ENCODE results near the gene SAMD14.
A peak's percentile ranks its signal among the peaks of the same experiment; 100 is the strongest.

The SAMD14 gene

DNA sequence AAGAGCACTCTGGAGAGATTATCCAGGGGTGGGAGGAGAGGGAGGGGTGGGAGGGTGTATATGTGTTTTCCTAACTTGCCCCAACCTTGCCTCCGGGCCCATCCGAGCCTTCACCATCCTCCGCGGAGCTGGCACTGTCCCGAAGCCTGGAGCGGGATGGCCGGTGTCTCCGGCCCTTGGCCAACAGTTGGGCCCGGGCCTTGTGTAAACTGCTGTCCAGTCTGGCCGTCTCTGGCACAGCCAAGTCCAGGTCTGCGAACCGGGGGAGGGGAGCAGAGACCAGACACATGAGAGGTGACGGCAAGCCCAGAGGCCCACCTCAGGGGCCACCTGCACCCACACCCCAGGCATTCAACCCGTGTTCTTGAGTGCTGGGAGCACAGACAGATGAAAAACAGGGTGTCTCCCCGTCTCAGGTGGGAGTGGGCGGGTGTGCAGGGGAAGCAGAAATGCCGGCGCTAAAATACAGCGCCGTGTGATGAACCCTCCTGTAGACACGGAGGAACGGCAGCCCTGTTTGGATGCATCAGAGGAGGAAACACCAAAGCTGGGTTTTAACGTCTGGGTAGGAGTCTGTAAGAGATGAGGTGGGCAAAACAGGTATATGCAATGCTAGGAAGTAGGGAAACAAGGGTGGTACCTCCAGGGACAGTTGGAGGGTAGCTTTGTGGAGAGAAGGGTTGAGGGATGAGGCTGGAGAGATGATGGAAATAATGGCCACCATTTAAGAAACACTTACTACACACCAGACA, 11.7 kb downstream of the SAMD14 start:
- H3K4me3 ChIP-seq (ENCODE audit: low read depth, low read length): no peak overlapping the region
- DNase-seq (ENCODE audit: low read depth): no peak

DNA sequence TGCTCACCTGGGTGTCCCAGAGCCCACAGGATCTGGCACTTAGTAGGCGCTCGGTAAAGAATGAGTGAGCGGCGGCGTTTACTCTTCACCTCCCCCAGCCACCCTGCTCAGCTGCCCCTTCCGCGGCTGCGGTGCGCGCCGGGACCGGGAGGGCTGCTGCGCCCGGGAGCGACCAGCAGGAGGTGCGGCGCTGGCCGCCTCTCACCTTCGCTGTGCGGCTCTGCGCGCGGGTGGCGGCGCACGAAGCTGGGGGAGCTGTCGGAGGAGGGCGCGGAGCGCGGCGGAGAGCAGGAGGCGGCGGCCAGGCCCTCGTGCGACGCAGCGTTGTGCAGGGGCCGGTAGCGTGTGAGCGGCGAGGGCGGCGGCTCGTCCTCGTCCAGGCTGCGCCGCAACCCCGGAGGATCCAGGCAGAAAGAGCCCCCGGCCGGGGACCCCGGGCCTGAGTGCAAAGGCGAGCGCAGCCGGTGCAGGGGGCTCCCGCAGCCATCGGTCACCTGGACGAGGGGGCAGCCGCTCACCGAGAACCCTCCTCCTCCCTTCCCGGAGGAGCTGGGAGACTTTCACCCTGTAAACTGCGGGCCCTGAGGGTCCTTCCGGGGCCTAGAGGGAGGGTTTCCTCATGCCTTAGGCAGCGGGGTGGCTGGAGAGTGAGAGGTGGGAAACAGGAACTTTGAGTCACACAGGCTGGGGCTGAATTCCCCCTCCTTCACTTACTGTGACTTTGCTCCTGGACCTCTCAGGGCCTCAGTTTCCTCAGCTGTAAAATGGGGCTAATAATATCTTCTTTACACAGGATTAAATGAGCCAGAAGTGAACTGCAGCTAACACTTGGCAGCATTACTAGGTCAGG, 12.5 kb downstream of the SAMD14 start:
- H3K4me3 ChIP-seq (ENCODE audit: low read depth, low read length): peak overlapping the region; percentile 23
- DNase-seq (ENCODE audit: low read depth): no peak

DNA sequence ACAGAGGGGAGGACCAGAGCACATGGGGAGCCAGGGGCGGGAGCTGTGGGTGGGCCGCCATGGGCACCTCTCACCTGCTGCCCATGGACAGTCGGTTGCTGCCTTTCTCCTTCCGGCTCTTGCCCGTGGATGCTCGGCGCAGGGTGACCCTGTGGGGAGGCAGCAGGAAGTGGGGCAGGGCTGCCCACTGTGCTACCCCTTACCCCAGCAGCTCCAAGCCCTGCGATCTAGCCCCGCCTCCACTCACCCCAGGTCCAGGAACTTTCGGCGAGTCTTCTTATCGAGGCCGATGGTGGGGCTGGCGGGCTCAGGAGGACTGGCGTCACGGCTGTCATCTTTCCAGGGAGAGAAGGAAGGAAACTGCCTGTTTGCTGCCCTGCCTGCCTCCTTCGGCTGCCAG, 14.2 kb downstream of the SAMD14 start:
- DNase-seq (ENCODE audit: low read depth): no peak
- H3K4me3 ChIP-seq (ENCODE audit: low read depth, low read length): no peak overlapping the region

DNA sequence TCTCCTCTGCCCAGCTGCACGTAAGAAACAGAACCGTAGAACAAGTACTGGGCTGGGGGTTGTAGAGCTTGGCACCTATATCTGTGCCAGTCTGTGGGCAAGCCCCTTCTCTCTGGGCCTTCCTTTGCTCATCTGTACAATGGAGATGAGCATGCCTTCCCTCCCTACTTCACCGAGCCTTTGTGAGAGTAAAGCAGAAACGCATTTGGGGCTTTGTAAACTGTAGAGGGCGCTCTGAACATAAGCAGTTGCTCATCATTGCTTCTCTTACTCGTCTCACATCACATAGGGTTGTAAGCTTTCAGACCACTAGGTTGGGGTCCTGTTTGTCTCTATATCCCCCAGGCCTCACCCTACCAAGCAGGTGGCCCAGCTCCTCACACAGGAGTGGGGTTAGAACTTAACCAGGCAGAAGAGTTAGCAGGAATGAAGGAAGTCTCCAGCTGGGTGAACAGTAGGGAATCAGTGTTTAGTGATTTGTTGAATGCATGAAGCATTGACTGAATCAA, 15.1 kb downstream of the SAMD14 start:
- H3K4me3 ChIP-seq (ENCODE audit: low read depth, low read length): no peak overlapping the region
- no peak for DNase-seq (ENCODE audit: low read depth)

DNA sequence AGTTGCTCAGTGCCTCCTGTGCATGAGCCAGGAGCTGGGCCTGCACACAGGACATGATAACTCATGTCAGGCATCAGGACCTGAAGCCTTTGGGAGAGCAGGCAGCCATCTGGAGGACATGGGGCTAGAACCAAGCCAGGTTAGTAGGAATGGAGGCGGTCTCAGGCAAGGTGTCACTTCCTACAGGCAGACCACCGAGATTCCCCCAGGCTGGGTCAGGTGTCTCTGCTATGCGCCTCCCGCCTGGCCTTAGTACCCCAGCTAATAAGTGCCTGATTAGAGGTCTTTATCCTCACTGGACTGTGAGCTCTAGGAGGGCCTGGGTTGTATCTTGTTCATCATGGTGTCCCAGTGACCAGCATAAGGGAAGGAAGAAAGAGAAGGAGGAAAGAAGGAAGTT, 15.6 kb downstream of the SAMD14 start:
- no peak overlapping the region for H3K4me3 ChIP-seq (ENCODE audit: low read depth, low read length)
- DNase-seq (ENCODE audit: low read depth): no peak

DNA sequence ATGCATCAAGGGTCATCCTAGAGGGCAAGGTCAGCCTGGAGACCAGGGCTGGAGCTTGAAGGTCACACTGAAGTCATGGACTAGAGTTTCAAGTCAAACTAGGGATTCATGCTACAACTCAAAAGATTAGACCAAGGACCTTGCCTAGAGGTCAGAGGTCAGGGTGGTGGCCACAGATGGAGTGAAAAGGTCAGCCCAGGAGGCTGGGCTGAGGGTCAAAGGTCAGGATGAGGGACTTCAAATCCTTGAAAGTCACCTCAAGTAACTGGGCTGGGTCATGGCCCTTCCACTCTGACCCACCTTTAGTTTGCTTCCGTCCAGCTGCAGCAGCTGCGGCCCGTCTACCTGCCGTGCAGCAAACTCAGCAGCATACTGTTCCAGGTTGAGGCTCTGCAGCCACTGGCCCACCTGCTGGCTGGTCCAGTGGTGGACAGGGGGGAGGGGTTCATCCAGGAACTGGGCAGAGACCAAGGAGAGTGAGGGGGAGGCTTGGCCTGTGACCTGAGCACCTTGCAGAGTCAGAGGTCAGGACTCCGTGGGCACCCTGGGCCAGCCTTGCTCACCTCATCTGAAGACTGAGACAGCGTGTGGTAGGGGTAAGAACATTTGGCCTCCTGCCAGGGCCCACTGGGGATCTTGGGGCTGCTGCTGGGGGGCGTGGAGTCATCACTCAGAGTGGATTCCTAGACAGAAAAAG, 16.2 kb downstream of the SAMD14 start:
- DNase-seq (ENCODE audit: low read depth): no peak
- no peak overlapping the region for H3K4me3 ChIP-seq (ENCODE audit: low read depth, low read length)

DNA sequence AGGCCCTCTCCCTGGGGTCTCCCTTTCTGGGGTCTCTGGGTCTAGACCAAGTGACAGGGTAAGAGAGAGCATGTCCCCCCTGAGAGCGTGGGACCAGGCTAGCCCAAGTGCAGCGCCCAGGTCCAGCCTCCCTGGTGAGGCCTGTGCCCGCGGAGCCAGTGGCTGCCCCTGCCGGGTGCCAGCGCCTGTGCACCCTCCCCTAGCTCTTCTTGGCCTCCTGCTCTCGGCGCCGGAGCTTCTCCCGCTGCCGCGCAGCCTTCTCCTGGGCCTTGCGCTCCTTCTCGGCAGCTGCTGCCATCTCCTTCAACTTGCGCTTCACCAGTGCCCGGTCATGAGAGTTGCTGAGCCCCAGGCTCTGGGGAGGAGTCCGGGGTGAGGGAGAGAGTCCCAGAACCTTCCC, 17.3 kb downstream of the SAMD14 start:
- no peak overlapping the region for H3K4me3 ChIP-seq (ENCODE audit: low read depth, low read length)

DNA sequence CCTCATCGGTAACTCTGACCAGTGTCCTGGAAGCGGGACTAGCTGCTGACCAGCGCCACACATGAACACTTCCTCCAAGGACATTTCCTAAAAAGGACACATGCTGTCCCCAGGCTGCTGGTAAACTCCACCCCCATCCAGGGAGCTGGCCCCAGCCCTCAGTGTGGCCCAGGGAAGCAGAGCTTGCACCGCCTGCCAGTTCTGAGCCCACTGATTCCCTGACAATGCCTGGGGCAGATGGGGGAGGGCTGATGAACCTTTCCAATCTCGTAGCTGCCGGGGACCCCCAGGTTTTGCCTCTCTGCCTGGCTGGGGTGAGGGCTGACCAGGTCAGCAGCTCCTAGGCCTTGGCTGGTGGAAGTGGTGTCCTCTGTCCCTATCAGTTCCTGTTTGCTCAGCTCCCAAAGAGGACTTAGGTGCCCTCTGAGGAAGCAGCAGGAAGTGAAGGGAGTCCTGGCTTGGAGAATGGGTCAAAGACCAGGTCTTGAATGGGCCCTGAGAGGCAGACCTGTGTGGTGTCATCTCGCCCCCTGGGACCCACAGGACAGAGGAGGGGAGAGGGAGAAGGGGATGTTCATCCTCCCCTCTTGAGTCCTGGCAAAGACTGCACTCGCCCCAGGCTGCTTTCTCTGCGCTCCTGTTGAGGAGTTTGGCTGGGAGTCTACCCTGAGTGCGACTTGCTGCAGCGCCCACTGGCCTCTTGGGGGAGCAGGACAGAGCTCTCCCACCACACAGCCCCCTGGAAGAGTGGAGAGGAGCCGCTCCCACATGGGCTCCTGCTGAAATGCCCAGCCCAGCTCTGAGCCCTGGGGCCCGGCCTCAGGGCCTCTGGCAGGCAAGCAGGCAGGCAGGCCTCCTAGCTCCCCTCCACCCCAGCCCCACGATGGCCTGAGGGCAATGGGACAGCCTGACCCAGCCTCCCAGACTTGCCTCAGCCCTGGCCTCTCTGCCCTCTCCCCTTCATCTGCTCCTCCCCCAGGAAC, 18.0 kb downstream of the SAMD14 start:
- no peak for DNase-seq (ENCODE audit: low read depth)
- H3K4me3 ChIP-seq (ENCODE audit: low read depth, low read length): no peak overlapping the region

More for the DNA sequence above, 17.3 kb downstream of the SAMD14 start:
- DNase-seq (ENCODE audit: low read depth): no peak

DNA sequence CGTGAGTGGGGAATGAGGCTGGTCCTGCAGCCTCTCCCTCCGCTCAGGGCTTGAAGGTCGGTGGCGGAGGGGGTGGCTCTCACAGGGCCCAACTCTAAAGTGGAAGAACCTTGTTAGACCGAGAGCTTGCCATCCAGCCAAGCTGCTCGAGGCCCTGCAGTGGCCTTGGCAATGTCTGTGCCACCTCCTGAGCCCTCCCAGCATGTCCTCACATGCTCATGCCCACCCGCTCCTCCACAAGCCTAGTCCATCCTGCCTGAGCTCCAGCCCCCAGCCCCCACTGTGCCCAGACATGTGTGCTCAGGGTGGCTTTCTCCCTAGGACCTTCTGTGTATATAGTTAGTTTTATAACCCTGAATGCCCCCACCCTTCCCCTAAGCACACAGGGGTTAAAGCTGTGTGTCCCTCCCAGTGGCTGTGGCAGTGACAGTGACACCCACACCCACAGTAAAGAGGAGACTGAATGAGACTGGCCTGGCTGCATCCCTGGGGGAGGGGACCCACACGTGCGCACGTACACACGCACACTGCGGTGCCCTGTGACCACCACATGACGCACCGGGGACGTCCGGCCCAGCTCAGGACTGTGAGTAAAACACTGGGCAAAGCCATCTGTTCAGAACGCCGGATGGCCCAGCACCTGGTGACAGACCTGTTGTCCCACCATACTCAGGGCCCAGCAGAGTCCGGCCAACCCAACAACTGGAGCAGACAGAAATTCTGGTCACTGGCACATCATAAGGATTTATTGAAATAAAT, 19.2 kb downstream of the SAMD14 start:
- no peak for DNase-seq (ENCODE audit: low read depth)
- no peak overlapping the region for H3K4me3 ChIP-seq (ENCODE audit: low read depth, low read length)

DNA sequence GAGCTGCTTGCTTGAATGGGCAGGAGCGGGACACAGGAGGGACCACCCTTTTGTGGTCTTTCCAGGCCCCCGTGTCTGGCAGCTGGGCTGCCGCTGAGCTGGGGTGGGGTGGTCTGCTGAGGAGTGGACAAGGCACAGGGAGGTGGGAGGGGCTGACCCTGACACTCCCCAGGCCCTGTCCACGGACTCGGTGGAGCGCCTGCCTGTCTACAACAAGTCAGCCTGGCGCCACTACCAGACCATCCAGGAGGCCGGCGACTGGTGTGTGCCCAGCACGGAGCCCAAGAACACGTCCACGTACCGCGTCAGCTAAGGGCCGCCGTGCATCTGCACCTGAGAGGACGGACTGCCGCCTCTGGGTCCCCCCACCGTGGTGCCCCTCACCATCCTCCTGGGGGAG, 20.2 kb downstream of the SAMD14 start:
- DNase-seq (ENCODE audit: low read depth): no peak
- no peak overlapping the region for H3K4me3 ChIP-seq (ENCODE audit: low read depth, low read length)

DNA sequence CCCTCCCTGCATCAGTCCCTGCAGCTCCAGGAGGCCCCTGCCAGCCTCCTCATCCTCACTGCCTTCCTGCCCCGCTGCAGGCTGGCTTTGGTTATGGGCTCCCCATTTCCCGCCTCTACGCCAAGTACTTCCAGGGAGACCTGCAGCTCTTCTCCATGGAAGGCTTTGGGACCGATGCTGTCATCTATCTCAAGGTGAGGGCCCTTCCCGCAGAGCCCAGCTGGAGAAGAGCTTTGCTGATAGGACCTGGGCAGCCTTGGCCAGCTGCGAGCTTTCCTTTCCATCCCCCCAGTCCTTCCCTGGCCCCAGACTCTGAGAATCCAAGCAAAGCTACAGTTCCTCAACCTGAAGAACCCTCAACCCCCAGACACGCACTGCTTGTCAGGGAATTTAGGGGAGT, 20.8 kb downstream of the SAMD14 start:
- DNase-seq (ENCODE audit: low read depth): no peak
- no peak overlapping the region for H3K4me3 ChIP-seq (ENCODE audit: low read depth, low read length)

DNA sequence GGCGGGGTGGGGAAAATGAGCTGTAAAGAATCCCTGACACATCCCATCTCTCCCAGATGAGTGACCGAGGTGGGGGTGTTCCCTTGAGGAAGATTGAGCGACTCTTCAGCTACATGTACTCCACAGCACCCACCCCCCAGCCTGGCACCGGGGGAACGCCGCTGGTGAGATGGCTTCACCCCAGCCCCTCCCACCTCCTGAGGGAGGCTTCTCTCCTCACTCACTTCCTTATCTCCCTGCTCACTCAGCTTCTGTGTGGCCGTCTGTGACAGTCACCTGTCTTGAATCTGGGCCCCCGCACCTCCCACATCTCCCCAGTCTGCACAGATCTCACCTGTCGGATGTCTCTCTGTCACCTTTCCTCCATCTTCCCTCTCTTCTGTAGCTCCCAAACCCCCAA, 21.4 kb downstream of the SAMD14 start:
- DNase-seq (ENCODE audit: low read depth): no peak
- H3K4me3 ChIP-seq (ENCODE audit: low read depth, low read length): no peak overlapping the region

DNA sequence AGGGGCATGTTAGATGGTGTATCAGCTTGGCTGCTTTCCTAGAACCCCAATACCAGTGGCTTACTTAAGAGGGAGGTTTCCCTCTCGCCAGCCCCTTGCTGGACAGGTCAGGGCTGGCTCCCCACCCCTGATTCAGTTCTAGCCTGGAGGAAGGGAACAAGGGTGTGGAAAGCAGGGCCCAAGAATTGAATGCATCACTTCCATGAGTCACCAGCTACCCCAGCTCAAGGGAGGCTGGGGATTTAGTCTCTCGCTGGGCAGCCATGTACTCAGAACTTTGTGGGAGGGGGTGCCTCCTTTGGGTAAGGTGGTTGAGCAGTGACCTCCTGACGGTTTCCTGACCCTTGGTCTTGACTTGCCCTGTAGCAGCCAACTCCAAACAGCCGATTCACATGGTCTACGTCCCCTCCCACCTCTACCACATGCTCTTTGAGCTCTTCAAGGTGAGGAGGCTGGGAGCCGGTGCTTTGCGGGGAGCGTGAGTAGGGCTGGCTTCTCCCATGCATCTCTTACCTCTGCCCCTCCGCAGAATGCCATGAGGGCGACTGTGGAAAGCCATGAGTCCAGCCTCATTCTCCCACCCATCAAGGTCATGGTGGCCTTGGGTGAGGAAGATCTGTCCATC, 22.1 kb downstream of the SAMD14 start:
- H3K4me3 ChIP-seq (ENCODE audit: low read depth, low read length): no peak overlapping the region
- DNase-seq (ENCODE audit: low read depth): no peak

DNA sequence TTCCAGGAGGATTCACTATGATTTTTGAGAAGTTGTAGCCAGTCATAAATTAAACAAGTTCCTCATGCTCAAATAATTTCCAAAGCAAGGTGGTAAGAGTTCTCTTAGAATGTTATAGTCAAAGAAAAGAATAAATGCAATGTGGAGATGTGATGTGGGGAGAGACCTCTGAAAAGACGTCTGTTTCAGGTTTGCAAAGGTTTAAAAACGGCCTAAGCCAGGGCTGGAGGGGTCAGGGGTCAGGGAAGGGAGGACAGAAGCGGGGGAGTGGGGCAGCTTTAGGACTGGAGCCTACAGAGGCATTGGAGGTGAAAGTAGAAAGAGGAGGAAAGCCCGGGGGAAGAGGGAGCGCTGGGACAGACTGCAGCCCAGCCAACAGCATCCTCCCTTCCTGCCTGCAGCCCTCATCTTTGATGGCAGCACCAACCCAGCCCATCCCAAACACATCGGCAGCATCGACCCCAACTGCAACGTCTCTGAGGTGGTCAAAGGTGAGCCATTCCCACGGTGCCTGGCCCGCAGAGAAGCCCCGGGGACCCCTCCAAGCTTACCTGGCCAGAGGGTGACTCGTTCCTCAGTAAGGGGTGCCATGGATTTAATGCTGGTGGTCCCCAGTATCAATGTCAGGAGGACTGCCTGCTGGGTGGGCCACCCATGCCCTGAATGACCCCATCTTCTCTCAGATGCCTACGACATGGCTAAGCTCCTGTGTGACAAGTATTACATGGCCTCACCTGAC, 23.4 kb downstream of the SAMD14 start:
- no peak for DNase-seq (ENCODE audit: low read depth)

DNA sequence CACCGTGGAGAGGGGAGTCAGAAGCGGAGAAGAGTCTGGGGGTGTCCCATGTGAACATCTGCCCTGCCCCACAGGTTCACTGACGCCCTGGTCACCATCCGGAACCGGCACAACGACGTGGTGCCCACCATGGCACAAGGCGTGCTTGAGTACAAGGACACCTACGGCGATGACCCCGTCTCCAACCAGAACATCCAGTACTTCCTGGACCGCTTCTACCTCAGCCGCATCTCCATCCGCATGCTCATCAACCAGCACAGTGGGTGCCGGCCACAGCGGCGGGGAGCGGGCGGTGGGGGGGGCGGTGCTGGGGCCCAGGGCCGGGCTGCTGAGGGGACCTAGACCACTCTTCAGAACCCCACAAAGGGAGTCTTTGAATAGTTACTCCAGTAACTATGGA, 24.1 kb downstream of the SAMD14 start:
- no peak overlapping the region for H3K4me3 ChIP-seq (ENCODE audit: low read depth, low read length)

More for the DNA sequence above, 23.4 kb downstream of the SAMD14 start:
- no peak overlapping the region for H3K4me3 ChIP-seq (ENCODE audit: low read depth, low read length)

DNA sequence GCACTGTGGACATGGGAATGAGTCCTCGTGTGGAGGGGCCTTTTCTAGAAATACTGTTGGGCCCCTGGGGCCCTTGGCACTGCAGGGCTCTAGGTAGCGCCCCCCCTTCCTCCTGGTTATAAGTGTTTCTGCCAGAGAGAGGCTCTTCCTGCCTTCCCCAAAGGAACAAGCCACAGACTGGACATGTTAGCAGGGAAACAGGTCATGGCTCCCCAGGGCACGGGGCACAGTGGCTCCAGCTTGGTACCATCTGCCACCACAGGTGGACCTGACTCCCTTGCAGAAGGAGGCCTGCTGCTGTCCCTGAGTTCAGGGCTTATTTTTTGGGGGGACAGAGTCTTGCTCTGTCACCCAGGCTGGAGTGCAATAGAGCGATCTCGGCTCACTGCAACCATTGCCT, 26.0 kb downstream of the SAMD14 start:
- DNase-seq (ENCODE audit: low read depth): no peak
- no peak overlapping the region for H3K4me3 ChIP-seq (ENCODE audit: low read depth, low read length)

More for the DNA sequence above, 24.1 kb downstream of the SAMD14 start:
- no peak for DNase-seq (ENCODE audit: low read depth)

DNA sequence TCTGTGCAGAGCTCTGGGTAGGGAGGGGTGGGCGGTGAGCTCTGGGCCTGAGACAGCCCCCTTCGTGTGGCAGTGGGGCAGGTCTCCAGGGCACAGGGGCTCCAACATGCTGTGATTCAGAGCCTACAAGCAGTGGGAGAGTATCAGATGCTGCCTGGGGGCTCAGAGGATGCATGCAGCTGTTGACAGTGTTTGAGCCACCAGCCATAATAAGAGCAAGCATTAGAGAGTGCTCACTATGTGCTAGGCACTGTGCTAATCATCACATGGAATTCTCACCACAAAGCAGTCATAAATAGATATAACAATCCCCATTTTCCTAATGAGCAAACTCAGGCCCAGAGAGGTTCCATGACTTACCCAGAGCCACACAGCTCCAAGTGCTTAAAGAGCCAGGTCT, 26.7 kb downstream of the SAMD14 start:
- DNase-seq (ENCODE audit: low read depth): no peak
- no peak overlapping the region for H3K4me3 ChIP-seq (ENCODE audit: low read depth, low read length)

All from skeletal muscle cell (primary cell).